ENCODE measurements around the gene NMT1.

DNA sequence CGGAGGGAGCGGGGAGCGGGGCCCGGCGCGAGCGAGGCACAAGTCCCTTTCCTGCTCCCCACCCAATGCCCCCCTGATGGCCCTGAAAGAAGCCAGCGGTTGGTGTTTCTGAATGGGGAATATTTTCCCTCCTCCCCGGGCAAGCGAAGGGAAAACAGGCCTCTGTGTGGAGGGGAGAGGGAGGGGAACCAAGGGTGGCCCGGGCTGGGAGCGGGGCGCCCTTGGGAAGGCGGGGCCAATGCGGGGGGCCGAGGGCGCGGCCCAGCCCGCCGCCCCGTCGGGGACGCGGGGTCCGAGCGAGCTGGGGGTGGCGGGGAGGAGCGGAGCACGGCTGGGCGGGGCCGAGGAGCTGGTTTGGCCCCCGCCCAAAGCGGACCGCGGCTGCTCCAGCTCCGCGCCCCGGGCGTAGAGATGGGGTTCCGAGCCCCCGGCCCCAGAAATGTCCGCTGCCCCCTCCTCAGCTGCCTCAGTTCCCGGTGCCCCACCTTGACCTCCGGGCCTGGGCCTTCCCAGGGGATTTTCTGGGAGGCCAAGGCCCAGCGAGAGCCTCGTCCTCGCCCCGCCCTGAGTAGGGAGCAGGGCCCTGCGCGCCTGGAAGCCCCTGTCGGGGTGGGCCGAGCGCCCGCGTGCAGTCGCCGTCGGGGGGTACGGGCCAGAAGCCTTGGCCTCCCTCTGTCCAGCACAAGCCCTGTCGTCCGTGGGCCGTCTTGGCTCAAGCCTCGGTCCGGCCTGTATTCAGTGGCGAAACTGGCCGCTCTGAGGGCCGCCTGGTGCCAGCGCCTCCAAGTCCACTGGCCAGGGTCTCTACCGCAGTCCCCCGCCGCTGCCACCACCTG, 83.3 kb downstream of the NMT1 start:
- TF ChIP-seq, protein P1, sequence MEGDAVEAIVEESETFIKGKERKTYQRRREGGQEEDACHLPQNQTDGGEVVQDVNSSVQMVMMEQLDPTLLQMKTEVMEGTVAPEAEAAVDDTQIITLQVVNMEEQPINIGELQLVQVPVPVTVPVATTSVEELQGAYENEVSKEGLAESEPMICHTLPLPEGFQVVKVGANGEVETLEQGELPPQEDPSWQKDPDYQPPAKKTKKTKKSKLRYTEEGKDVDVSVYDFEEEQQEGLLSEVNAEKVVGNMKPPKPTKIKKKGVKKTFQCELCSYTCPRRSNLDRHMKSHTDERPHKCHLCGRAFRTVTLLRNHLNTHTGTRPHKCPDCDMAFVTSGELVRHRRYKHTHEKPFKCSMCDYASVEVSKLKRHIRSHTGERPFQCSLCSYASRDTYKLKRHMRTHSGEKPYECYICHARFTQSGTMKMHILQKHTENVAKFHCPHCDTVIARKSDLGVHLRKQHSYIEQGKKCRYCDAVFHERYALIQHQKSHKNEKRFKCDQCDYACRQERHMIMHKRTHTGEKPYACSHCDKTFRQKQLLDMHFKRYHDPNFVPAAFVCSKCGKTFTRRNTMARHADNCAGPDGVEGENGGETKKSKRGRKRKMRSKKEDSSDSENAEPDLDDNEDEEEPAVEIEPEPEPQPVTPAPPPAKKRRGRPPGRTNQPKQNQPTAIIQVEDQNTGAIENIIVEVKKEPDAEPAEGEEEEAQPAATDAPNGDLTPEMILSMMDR (IDR thresholded peaks at IDR 0.05 in 2 of 3, conservative IDR thresholded peaks at IDR 0.05 in 1 of 3; ENCODE audit: borderline replicate concordance in 1 of 3, insufficient read depth in 1 of 3, low read depth in 2 of 3, low read length in 2 of 3) = no peak
- TF ChIP-seq RAD21 (IDR thresholded peaks at IDR 0.05; ENCODE audit: low read depth) = no peak
- TF ChIP-seq, protein P2, sequence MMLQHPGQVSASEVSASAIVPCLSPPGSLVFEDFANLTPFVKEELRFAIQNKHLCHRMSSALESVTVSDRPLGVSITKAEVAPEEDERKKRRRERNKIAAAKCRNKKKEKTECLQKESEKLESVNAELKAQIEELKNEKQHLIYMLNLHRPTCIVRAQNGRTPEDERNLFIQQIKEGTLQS (IDR thresholded peaks at IDR 0.05) = no peak
- TF ChIP-seq POLR2A (IDR thresholded peaks at IDR 0.05; ENCODE audit: borderline replicate concordance, extremely low read depth, insufficient read depth, insufficient read length) = no peak
- no peak for TF ChIP-seq POLR2AphosphoS5 (IDR thresholded peaks at IDR 0.05; ENCODE audit: low read depth, low read length)
- TF ChIP-seq, protein P3, sequence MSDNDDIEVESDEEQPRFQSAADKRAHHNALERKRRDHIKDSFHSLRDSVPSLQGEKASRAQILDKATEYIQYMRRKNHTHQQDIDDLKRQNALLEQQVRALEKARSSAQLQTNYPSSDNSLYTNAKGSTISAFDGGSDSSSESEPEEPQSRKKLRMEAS (IDR thresholded peaks at IDR 0.05) = no peak
- no peak for TF ChIP-seq ZFX (IDR thresholded peaks at IDR 0.05)
- TF ChIP-seq YY1 (IDR thresholded peaks at IDR 0.05; ENCODE audit: extremely low read depth, insufficient replicate concordance, low read depth, low read length) = no peak
- TF ChIP-seq EGR1 (IDR thresholded peaks at IDR 0.05; ENCODE audit: low read depth) = no peak
- TF ChIP-seq, protein P4, sequence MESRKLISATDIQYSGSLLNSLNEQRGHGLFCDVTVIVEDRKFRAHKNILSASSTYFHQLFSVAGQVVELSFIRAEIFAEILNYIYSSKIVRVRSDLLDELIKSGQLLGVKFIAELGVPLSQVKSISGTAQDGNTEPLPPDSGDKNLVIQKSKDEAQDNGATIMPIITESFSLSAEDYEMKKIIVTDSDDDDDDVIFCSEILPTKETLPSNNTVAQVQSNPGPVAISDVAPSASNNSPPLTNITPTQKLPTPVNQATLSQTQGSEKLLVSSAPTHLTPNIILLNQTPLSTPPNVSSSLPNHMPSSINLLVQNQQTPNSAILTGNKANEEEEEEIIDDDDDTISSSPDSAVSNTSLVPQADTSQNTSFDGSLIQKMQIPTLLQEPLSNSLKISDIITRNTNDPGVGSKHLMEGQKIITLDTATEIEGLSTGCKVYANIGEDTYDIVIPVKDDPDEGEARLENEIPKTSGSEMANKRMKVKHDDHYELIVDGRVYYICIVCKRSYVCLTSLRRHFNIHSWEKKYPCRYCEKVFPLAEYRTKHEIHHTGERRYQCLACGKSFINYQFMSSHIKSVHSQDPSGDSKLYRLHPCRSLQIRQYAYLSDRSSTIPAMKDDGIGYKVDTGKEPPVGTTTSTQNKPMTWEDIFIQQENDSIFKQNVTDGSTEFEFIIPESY (IDR thresholded peaks at IDR 0.05; ENCODE audit: extremely low read depth, insufficient replicate concordance, low read length) = no peak
- no peak for TF ChIP-seq SIN3A (IDR thresholded peaks at IDR 0.05; ENCODE audit: low read depth)
- TF ChIP-seq EZH2 (IDR thresholded peaks at IDR 0.05) = no peak
- TF ChIP-seq SRF (IDR thresholded peaks at IDR 0.05; ENCODE audit: low read depth) = no peak

Measured in HCT116 (cell line).